Cardiac muscle cell (in vitro differentiated cells and primary cell): ENCODE data around the gene EFNA5. TPM values are rescaled to one million over a fixed set of nuclear protein-coding genes. Genes with fewer than 3 reads are reported as not detected.

Experiments used
- DNase-seq, 2 donors: peaks; one replicate each; pipeline versions ENCODE4 v3.0.0 to v3.0.0-alpha.2; 2010 to 2017; ENCODE audit warnings: low read depth in 1 of 2, low spot score in 1 of 2
- H3K27ac ChIP-seq: fragments of 200-600 bp; sonication (generic); 2 replicates; pipeline ENCODE4 v1.5.1; 2016
- H3K27me3 ChIP-seq: fragments of 200-600 bp; sonication (generic); 2 replicates; pipeline ENCODE4 v1.6.0; 2016; ENCODE audit warnings: control low read depth
- H3K36me3 ChIP-seq: fragments of 200-600 bp; sonication (generic); 2 replicates; pipeline ENCODE4 v1.5.1; 2016; ENCODE audit warnings: control low read depth
- H3K4me1 ChIP-seq: fragments of 200-600 bp; sonication (generic); 2 replicates; pipeline ENCODE4 v1.8.1; 2017; ENCODE audit warnings: low read depth, mild to moderate bottlenecking, mixed run types
- H3K4me3 ChIP-seq: fragments of 200-600 bp; sonication (generic); 2 replicates; pipeline ENCODE4 v1.5.1; 2016; ENCODE audit warnings: mild to moderate bottlenecking
- H3K9me3 ChIP-seq: fragments of 200-600 bp; sonication (generic); 2 replicates; pipeline ENCODE4 v1.5.1; 2017; ENCODE audit warnings: low read depth, mild to moderate bottlenecking, control low read depth
- polyA plus RNA-seq: library from polyadenylated mRNA; unstranded; fragments of >200 nt; fragmentation: Nextera tagmentation; extraction: Ambion mirVana; gene quantifications from 2 replicates; pipeline ENCODE4 v1.2.1, GENCODE V29; 2016
- total RNA-seq: library from RNA; depleted of rRNA; stranded (reverse); fragments of >200 nt; gene quantifications from 2 replicates; pipeline ENCODE4 v1.2.3, GENCODE V29; 2016
- TF ChIP-seq, protein P1 (sequence below): IDR thresholded peaks from 2 replicates; pipeline ENCODE4 v1.5.1; 2012; ENCODE audit warnings: low read depth, mild to moderate bottlenecking, low read length

EFNA5 gene
- total and polyA plus RNA-seq, 2 experiments from 2014 or later: 4.5 to 12.0 TPM

DNA sequence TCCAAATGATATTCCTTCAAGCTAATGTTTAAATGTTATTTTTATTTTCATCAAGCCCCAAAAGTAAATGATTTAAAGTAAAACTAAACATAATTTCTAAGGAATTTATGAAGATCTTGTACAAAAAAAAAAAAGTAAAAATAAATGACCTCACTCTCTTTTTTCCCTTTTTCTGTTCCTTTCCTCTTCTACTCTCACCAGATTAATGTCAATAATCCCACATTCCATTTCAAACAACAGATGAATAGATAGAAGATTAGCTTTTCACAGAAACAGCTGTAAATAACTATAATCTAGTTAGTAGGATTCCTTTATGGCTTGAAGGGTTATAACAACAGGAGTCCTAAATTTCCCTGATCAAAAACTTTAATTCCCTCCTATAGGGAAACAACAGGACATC is 88.1 kb downstream of the EFNA5 start:
- TF ChIP-seq, protein P1, sequence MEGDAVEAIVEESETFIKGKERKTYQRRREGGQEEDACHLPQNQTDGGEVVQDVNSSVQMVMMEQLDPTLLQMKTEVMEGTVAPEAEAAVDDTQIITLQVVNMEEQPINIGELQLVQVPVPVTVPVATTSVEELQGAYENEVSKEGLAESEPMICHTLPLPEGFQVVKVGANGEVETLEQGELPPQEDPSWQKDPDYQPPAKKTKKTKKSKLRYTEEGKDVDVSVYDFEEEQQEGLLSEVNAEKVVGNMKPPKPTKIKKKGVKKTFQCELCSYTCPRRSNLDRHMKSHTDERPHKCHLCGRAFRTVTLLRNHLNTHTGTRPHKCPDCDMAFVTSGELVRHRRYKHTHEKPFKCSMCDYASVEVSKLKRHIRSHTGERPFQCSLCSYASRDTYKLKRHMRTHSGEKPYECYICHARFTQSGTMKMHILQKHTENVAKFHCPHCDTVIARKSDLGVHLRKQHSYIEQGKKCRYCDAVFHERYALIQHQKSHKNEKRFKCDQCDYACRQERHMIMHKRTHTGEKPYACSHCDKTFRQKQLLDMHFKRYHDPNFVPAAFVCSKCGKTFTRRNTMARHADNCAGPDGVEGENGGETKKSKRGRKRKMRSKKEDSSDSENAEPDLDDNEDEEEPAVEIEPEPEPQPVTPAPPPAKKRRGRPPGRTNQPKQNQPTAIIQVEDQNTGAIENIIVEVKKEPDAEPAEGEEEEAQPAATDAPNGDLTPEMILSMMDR: no peak
- Histone ChIP-seq H3K9me3 (no peaks in the 10 kb centered on the region), H3K36me3 (no peaks in the 10 kb centered on the region), H3K27me3 (no peaks in the 10 kb centered on the region), H3K4me1 (no peaks in the 10 kb centered on the region), H3K4me3 (no peak overlapping the region), H3K27ac (no peak overlapping the region)
- DNase-seq: no peak

DNA sequence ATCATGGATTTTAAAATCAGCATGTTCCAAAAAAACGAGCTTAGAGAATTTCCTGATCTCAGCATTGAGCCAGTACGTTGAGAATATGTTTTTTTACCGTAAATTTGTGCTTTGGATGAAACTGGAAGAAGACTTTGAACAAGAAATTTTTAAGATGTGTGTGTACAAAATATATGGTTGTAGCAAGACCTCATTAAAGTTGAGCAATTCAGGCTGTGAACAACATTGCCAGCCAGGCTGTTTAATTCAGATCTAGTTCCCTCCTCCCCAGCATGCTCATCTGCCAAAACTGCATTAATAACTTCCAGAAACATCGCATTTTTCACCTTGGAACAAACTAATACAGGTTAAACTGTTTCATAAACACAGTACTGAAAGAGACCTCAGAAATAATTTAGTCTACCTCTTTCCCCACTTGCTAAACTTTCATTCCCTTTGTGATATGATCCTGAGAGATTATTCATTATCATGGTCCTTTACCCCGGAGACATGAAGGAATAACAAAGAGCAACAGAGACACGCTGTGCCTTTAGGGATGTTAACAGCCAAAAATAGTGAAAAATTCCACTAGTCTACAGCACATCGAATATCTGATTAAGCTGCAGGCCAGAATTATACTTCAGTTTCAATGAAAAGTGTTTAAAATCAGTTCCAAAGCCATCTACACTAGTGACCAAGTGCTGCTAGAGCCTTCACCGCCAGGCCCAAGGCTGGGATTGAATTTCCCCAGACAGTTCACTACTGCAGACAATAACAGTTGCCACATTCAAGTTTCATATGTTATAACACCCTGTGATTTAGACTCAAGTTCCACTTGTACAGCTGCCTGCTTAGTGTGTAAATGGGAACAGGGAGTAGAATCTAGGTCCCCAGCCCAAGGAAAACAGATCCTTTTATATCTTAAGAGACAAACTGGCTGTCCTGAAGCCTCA is 89.6 kb downstream of the EFNA5 start:
- H3K9me3 ChIP-seq: no peaks in the 10 kb centered on the region
- no peaks in the 10 kb centered on the region for H3K4me1 ChIP-seq
- no peak overlapping the region for H3K4me3 ChIP-seq
- TF ChIP-seq, protein P1: no peak
- no peaks in the 10 kb centered on the region for H3K27me3 ChIP-seq
- H3K36me3 ChIP-seq: no peaks in the 10 kb centered on the region
- peak in 1 of 2 donors; percentile 79 for DNase-seq
- H3K27ac ChIP-seq: no peak overlapping the region

DNA sequence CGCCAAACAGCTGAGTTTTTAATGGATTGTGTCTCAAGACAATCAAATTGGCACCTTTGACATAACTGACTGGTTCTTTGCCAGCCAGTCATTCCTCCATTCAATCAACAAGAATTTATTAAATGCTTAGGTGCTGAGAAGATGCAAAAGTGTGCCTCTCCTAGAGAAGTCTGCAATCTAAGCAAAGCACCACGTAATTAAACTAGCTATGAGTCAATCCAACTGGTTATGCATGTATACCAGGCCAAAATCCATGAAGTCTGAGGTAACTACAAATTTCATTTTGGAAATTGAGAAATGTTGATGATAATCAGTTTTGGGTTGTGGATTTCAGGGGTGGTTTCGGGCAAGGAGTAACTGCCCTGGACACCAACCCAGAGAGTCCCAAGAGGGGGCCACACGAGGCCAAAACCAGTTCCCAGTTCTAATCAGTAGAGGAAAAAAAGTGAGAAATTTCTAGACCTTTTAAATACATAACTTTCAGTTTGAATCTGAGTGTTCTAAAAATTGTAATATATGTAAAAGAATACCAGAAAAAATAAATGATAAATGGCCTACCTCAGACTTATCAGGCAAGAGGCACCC is 92.6 kb downstream of the EFNA5 start:
- no peak overlapping the region for H3K4me3 ChIP-seq

DNA sequence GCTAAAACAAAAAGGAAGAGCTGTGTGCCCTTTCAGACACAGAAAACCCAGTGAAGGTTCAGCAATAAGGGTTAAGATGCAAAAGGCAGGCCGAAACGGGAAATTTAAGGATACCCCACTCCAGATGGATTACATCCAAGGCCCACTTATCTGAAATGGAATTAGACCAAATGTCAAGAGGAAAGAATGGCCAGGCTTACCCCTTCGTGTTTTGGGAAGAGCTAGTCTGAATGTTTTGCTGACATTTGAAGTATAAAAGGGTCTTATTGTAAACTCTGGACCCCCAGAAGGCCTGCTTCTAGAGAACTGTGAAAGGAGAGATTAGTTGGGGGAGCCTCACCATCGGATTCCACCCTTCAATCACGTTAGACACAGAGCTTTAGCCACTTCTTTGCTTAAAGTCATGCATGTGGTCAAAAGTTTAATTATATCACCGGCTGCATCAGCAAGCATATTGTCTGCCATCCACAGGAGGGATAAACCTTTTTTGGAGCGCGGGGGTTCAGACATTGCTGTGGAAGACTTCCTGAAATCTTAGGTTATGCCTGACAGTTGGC is 93.3 kb downstream of the EFNA5 start:
- Histone ChIP-seq H3K4me1 (peaks cover 7% of the 10 kb centered on the region), H3K27me3 (no peaks in the 10 kb centered on the region), H3K4me3 (no peak overlapping the region), H3K9me3 (no peaks in the 10 kb centered on the region), H3K27ac (no peak overlapping the region), H3K36me3 (no peaks in the 10 kb centered on the region)
- DNase-seq: no peak
- TF ChIP-seq, protein P1: no peak

More for the DNA sequence above, 92.6 kb downstream of the EFNA5 start:
- H3K36me3 ChIP-seq: no peaks in the 10 kb centered on the region
- no peaks in the 10 kb centered on the region for H3K9me3 ChIP-seq
- no peak for DNase-seq
- H3K27me3 ChIP-seq: no peaks in the 10 kb centered on the region
- TF ChIP-seq, protein P1: no peak
- no peak overlapping the region for H3K27ac ChIP-seq
- H3K4me1 ChIP-seq: peaks cover under 1% of the 10 kb centered on the region

GRCh38 chr5:107576736-107577393 is 93.9 kb downstream of the EFNA5 start:
- DNase-seq: peak in 1 of 2 donors; percentile 50
- no peaks in the 10 kb centered on the region for H3K9me3 ChIP-seq
- no peak overlapping the region for H3K27ac ChIP-seq
- H3K27me3 ChIP-seq: no peaks in the 10 kb centered on the region
- TF ChIP-seq, protein P1: no peak
- H3K4me1 ChIP-seq: peaks cover 11% of the 10 kb centered on the region
- H3K4me3 ChIP-seq: no peak overlapping the region
- H3K36me3 ChIP-seq: no peaks in the 10 kb centered on the region
